ENCODE data around the gene SAA4. TPM values are rescaled to one million over a fixed set of nuclear protein-coding genes. Genes with fewer than 3 reads are reported as not detected.
A peak's percentile ranks its signal among the peaks of the same experiment; 100 is the strongest.
"Not testable (repeated sequence)": the region's sequence is repeated elsewhere in the genome, so short reads cannot be mapped to it uniquely, and the experiment has no call there.

Gene SAA4
- total RNA-seq, 4 donors from 2014 or later, result not detected

- no peaks in the 10 kb centered on the region for H3K4me1 ChIP-seq
- no peaks in the 10 kb centered on the region for H3K36me3 ChIP-seq
- H3K27me3 ChIP-seq, result no peaks in the 10 kb centered on the region
- no peak overlapping the region for H3K27ac ChIP-seq
- DNase-seq, result no peak
- H3K4me3 ChIP-seq, result no peak overlapping the region
- H3K9me3 ChIP-seq, result no peaks in the 10 kb centered on the region
- TF ChIP-seq CTCF (IDR thresholded peaks at IDR 0.05) (no peak), POLR2A (IDR thresholded peaks at IDR 0.05) (no peak)
Measured at GRCh38 chr11:18264035-18264434, 27.4 kb upstream of the SAA4 start.

- H3K27ac ChIP-seq, H3K4me1 ChIP-seq, H3K36me3 ChIP-seq, H3K9me3 ChIP-seq, H3K27me3 ChIP-seq, DNase-seq, H3K4me3 ChIP-seq: not testable (repeated sequence)
Measured at GRCh38 chr11:18262681-18263350, 26.2 kb upstream of the SAA4 start.

- Histone ChIP-seq H3K4me3 (no peak overlapping the region), H3K9me3 (no peaks in the 10 kb centered on the region), H3K27ac (no peak overlapping the region), H3K27me3 (no peaks in the 10 kb centered on the region), H3K36me3 (no peaks in the 10 kb centered on the region), H3K4me1 (no peaks in the 10 kb centered on the region)
- DNase-seq, result no peak
- TF ChIP-seq CTCF (IDR thresholded peaks at IDR 0.05) (no peak), POLR2A (IDR thresholded peaks at IDR 0.05) (no peak)
Measured at GRCh38 chr11:18261721-18262120, 25.1 kb upstream of the SAA4 start.

GRCh38 chr11:18259259-18259658 is 22.7 kb upstream of the SAA4 start:
- no peak overlapping the region for H3K4me3 ChIP-seq
- DNase-seq, result no peak
- H3K9me3 ChIP-seq, result no peaks in the 10 kb centered on the region
- H3K4me1 ChIP-seq, result no peaks in the 10 kb centered on the region
- no peak for TF ChIP-seq POLR2A (IDR thresholded peaks at IDR 0.05)
- TF ChIP-seq CTCF (IDR thresholded peaks at IDR 0.05), result no peak
- no peaks in the 10 kb centered on the region for H3K36me3 ChIP-seq
- H3K27me3 ChIP-seq, result no peaks in the 10 kb centered on the region
- H3K27ac ChIP-seq, result peak overlapping the region in 1 of 4 donors; percentile 22

GRCh38 chr11:18254781-18255361 is 18.3 kb upstream of the SAA4 start:
- no peaks in the 10 kb centered on the region for H3K36me3 ChIP-seq
- DNase-seq, result no peak
- no peaks in the 10 kb centered on the region for H3K27me3 ChIP-seq
- H3K27ac ChIP-seq, result no peak overlapping the region
- no peaks in the 10 kb centered on the region for H3K4me1 ChIP-seq
- TF ChIP-seq POLR2A (IDR thresholded peaks at IDR 0.05) (no peak), CTCF (IDR thresholded peaks at IDR 0.05) (no peak)
- H3K9me3 ChIP-seq, result no peaks in the 10 kb centered on the region
- H3K4me3 ChIP-seq, result no peak overlapping the region

- DNase-seq, result no peak
- Histone ChIP-seq H3K4me3 (no peak overlapping the region), H3K9me3 (no peaks in the 10 kb centered on the region)
Measured at GRCh38 chr11:18253778-18254338, 17.3 kb upstream of the SAA4 start.

More at GRCh38 chr11:18253778-18254338, 17.3 kb upstream of the SAA4 start:
- Histone ChIP-seq H3K27me3 (no peaks in the 10 kb centered on the region), H3K4me1 (no peaks in the 10 kb centered on the region), H3K36me3 (no peaks in the 10 kb centered on the region), H3K27ac (peak overlapping the region in 1 of 4 donors; percentile 8)
- TF ChIP-seq CTCF (IDR thresholded peaks at IDR 0.05) (no peak), POLR2A (IDR thresholded peaks at IDR 0.05) (no peak)
